Tongue (tissue), 2 donors: ENCODE data around the gene COL4A1. TPM values are rescaled to one million over a fixed set of nuclear protein-coding genes. Genes with fewer than 3 reads are reported as not detected.
A peak's percentile ranks its signal among the peaks of the same experiment; 100 is the strongest.

Experiments used
- DNase-seq: peaks from one replicate; pipeline ENCODE4 v3.0.0-alpha.2; 2015
- total RNA-seq: library from RNA; depleted of rRNA; stranded (reverse); fragments of >200 nt; gene quantifications from one replicate; pipeline ENCODE4 v1.2.3, GENCODE V29; 2014

COL4A1 gene
- total RNA-seq, 1 donor from 2014 or later = 1,052 TPM

DNA sequence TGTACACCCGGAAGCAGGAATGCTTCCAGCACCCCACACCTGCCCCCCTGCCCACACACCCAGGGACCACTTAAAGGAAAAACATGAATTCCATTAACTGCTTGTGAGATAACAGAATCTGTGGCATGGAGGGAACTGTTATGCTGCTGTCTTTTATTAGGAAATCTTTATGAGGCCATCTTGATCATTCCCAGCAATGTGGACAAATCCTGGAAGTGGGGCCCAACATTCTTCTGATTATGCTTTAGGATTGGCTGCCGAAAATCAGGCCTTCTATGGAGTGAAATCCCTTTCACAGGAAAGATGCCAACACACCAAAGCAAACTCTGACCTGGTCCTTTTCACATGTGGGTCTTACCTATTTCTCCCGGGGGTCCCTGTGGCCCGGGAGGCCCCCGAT lies 114.5 kb downstream of the COL4A1 start:
- DNase-seq = no peak

DNA sequence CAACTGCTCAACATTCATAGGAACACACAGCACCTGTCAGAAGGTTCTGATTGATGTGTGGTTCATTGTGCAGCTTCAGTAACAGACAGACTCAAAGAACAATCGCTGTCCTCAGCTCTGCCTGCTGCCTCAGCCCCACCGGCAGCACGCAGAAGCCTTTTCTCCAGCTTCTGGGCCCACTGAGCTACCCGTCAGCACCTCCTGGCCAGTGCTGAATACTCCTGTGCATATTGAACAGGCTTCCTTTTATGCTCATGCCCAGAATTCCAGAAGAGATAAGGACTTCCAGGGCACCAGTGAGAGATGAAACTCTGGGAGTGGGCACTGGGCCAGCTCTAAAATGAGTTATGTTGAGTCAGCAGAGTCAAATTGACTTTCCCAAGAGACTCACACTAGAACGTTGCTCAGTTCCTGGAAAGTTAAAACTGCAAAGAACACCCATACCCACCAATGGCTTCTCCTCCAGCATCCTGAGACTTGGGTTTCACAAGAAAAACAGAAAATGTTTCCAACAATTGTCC lies 119.3 kb downstream of the COL4A1 start:
- peak; percentile 55 for DNase-seq

DNA sequence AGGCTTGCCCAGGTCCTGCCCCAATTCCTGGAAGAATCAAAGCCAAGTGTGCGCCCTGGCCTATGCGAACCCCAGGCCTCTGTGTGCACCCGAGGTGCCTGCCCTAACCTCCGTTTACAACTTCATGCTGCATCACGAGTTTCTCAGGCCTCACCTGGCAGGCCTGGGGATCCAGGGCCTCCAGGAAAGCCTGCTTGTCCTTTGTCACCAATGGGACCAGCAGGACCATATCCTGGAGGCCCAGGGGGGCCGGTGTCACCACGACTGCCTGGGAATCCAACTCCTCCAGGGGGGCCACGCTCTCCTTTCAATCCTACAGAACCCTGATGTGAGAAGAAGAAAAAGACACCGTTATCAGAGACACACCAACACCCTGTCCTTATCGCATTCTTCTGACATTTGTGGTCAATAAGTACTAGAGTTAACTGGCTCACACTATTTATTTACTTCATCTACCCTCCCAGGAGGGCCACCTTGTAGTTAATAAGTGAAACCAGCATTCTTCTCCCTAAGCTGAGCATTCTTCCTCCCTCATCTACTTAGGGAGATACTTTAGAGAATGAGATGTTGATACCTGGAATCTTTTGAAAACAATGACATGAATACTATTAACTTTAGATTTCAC lies 120.6 kb downstream of the COL4A1 start:
- no peak for DNase-seq

DNA sequence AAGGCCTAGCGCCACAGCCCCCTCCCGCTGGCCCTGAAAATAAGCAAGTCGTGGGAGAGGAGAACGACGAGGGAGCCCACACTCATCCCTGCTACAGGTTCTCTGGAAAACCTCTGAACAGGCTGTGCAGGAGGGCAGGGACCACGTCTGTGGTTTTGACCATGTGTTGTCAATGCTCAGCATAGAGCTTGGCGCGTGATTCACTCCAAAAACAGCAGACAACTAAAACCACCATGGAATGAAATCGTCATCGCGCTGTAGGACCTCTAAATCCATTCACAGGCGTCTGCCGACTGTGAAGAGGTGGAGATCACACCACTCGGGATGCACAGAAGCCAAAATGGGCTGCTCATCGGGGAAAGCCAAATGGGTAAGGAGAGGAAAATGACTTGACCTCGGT lies 121.3 kb downstream of the COL4A1 start:
- DNase-seq = no peak

DNA sequence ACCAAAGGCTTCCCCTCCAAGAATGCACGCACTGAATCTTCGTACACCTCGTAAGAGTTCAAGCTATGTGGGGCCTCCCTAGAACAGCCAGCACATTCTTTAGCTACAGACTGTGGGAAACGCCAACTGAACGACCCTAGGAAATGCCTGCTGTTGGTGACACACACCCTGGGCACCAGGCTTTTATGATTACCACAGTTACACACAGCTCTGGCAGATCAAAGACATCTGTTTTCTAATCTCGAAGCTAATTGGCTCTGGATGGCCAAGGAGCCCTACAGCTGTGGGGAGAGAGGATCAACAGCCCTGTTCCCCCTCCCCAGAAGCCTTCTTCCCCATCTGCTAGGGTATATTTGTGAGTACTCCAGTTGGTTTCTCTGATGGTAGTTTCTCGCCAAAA lies 123.0 kb downstream of the COL4A1 start:
- peak; percentile 70 for DNase-seq

DNA sequence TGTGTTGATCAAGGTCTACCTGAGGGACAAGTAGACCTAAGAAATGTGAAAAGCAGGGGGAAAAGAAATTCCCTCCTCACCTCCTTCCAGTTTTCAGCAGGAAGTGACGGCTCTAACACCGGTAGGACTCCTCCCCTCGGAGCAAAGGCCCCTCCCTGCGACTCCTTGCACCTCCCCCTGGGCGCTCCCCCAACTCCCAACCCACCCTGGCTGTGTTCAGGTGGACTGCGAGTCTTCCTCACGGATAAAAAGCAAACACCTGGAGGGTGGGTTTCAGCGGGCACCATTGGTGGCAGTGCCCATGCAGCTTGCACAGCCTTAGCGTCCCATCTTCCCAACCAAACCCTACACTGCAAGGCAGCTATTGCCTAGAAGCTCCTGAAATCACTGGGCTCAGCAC lies 124.5 kb downstream of the COL4A1 start:
- no peak for DNase-seq

DNA sequence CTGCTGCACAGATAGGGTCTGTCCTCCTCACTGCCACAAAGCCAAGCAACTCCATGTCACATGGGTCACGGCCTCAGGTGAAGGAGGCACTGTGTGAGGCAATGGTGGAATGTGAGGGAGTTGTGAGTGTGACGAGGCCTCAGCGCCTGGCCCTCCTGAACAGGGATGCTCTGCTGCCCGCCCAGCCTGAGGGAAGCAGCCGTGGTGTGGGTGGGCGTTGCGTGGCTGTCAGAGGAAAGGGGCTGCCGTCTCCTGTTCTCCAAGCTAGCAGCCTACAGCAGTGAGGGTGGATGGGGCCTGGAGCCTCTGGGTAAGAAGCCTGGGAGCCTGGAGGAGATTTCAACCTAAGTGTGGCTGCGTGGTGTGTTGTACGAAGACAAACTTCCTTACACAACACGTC lies 125.0 kb downstream of the COL4A1 start:
- no peak for DNase-seq

DNA sequence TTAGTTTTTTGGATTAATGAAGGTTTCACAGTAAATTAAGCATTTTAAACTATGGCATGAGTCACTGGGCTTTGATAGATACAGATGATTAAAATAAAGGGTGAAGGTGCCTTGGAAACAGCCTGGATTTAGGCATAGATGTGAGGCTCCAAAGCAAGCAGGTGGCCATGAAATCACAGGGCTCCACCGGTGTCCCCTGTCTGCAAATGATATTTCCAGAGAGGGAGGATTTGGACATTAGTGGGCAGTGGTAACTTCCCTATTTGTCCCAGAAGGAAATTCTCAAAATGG lies 127.2 kb downstream of the COL4A1 start:
- no peak for DNase-seq

DNA sequence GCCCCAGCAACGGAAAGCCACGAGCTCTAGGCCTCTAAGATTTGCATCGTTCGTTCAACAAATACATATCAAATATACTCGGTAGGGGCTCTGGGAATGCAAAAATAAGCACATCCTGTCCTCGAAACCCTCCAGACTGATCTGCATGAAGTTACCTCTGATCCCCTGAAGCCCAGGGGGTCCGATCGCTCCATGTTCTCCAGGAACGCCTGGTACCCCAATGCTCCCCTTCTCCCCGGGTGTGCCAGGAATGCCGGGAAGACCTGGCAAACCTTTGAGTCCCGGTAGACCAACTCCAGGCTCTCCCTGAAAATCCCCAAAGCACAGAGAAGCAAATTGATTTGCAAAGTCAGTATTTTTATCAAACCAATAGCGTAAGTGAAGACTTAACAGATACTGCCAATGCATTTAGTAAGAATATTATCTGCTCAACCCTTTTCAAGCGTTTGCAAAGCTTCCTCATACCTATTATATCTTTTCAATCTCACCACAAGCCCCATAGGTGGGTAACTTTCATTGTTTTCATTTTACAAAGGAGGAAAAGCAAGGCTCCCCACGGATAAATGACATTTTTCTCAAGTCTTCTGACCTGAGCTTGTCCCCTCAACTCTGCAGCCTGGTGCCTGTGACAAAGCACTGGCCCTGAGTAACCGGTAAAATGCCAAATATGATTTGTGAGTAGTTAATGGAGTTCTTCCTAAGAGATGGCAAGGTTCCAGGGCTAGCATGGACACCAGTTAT lies 127.7 kb downstream of the COL4A1 start:
- DNase-seq = no peak

DNA sequence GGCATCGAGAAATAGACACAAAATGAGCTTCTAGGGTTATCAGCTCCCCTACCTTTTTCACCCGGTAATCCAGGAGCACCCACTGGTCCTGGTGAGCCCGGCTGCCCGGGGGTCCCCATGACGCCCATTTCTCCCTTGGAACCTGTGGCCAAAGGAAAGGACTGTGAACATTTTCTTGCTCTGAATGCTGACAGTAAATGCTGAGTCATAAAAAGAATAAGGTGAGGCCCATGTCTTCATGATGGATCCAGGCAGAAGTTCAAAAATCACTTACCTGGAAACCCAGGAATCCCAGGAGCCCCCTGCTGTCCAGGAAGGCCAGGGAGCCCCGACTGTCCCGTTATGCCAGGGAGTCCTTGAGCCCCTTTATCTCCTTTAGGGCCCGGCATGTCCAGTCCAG lies 129.2 kb downstream of the COL4A1 start:
- DNase-seq = no peak

DNA sequence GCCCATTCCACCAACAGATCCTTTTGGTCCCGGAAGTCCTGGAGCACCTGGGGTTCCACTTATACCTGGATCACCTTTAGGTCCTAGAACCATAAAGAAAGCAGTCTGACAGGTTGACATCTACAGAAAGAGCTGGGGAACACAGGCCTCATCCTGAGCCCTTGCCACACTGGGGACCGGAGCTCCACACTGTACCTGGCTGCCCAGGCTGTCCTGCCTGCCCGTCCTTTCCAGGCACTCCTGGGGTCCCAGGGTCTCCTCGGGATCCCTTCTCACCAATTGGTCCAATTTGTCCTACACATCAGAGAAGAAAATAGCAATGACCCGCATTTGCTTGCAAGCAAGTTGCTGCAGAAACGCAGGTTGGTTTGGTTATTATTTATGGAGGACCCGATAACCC lies 130.5 kb downstream of the COL4A1 start:
- no peak for DNase-seq

DNA sequence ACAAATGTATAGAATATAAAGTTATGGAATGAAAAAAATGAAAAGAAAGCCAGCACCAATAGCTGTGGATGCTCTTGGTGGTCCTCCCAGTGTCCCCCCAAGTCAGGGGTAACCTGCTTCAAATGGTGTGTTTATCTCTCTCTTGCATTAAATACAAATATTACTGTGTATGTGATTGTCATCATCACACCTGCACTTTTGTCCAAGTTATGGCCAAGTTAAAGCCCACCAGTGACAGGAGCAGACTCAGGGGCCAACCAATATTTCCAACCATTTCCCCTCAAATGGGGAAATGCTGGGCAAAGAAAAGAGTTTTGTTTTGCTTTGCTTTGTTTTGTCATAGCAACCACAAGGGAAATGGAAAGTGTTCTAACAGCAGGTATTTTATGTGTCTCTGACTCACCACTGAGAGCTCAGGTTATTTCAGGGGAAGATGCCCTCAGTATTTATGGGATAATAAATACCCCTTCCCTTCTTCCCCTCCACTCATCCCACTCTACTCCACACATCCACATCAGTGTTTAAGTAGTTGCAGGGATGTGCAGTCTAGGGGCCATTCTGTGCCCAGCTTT lies 133.6 kb downstream of the COL4A1 start:
- no peak for DNase-seq

DNA sequence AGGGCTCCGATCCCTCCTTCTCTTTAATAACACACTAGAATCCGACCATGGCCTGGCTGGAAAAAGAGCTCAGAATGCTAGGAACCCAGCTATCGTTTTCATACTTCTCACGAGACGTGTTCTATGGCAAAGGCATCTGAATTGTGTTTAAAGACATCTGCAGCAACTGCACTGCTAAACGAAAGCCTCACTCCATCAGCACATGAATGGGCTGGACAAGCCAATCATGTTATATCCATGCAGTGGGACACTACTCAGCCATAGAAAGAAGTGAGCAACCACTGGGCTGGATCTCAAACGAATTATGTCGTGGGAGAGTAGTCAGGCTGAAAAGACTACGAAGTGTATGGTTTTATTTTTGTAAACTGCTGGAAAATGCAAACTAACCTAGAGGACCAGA lies 136.1 kb downstream of the COL4A1 start:
- no peak for DNase-seq

DNA sequence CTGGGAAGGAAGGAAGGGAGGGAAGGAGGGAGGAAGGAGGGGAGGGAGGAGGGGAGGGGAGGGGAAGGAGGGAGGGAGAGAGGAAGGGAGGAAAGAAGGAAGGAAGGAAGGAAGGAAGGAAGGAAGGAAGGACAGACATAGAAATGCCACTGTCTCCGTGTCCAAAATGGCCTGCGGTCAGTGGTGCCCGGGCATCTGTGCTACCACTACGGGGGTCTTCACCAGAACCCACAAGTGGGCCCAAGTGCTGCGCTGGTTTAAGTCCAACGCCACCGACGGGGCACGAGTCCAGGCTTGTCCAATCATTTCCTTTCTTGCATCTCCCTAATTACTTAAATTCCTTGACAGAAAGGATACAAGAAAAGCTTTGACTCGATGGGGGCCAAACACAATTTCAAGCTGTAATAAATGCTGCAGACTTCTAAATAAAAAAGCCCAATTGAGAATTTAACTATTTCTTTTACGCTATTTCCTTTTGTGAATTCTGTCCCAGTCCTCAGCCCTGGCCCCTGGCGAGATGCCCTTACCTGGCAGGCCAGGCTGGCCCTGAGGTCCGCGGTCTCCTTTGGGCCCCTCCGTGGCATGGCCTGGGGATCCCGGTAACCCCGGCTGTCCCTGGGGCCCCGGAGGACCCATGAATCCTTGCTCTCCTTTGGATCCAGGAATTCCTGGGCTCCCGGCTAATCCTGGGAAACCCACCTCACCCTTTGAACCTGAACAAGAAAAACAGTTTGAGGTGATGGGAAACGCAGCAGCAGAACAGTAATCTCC lies 136.8 kb downstream of the COL4A1 start:
- no peak for DNase-seq

DNA sequence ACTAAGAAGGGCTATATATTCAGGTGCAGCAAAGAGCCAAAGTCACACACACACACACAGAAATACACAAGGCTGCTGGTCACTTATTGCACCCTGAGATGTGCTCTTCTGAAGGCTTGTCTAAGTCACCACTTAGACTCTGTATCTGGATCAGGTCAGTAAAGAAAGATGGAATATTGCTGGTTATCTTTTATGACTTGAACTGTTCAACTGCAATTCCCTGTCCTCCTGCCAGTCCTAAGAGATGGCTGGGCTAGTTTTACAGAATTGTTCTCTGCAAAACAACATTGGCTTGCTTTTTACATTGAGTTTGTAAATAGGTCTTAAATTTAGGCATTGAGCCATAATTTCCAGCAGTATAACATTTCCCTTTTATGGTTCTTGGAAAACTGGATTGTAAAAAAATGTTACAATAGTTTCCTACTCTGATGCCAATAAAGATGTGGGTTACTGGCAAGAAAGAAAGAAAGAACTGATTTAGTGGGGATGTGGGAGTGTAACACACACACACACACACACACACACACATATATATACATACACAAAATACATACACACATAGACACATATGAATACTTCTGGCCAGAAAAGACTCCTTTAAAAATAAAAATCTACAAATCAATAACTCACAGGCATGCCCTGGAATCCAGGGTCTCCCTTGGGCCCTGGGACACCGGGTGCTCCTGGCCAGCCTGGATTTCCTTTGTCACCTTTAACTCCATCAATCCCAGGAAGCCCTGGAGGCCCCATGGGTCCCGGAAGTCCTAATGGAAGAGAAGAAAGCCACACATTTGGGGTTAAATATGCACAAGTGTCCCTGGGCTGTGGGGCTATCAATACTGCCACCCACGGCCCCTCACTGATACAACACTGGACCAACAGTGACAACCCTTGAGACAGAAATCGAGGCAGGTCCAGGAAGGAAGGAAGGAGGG lies 137.7 kb downstream of the COL4A1 start:
- peak; percentile 30 for DNase-seq

DNA sequence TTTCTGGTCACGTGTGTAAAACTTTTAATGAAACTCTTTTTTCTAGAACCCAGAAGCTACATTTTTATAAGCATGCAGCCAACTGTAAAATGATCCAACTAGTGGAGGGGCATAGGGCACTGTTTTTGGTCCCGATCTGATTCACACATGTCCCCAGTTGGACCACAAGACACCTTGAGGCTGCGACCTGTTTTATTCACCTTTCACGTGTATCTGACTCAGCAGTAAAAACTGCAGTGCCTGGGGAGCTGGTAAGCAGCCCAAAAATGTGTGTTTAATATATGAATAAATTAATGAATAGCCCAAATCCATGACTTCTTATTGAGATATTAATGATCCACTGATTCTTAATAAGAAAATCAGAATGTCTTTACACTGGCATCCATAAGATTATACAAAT lies 140.4 kb downstream of the COL4A1 start:
- no peak for DNase-seq

DNA sequence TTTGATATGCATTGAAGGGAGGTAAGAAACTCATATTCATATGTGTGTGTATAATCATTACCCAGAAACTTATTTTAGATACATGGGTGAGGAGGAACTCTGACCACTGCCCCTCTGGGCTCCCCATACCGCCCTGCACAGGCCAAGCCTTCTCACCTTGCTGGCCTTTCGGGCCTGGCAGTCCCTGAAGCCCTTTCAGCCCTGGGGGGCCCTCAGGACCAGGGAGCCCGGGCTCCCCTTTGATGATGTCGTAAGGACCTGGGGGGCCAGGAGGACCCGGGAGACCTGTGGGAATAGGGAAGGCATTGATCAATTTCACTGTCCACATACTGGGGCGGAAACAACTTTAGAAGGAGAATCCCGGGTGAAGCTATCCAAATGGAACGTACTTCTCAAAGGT lies 142.3 kb downstream of the COL4A1 start:
- no peak for DNase-seq

DNA sequence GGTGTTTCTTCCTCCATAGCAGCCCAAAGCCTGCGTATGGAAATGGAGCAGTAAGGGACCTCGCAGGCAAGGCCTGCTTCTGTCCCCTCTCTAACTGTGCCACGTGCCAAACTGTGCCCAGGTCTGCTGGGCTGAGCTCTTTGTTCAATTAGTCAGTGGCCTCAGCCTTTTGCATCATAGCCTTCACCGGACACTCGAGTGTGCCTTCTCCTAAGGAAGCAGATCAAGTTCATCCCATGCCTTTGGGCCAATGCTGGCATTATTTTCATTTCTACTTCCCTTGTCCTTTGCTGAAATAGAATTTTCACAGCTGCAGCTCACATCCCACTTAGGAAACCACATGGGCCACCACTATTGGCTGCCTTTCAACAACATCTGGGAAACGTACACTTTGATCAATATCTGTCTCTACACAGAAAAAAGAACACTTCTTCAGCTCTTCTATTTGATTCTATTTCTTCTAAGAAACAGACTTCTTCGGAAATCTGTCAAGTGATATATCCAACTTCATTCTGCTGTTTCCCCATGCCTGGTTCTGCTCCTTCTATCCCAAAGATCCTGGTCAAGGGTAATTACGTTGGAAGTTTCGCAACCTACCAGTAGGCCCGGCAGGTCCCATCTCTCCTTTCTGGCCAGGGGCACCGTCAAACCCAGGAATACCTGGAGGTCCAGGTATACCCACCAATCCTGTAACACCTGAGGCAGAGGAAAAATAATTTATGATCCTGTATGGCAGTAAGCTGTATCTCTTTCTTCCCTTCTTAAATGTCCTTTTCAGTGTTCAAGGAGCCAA lies 143.9 kb downstream of the COL4A1 start:
- peak; percentile 63 for DNase-seq

DNA sequence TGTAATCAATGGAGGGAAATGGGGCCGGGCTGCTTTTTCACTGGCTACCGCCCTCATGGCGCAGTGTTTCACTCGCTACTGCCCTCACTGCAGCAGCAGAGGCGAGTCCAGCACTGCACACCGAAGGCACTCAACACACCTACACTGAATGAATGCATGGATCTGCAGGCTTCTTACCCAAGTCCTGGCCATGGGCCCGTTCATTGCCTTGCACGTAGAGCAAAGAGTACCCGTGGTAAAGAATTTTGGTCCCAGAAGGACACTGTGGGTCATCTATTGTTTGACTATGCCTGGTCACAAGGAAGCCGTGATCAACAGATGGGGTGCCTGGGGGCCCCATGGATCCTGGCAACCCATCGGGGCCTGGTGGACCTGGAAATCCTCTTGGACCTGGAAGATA lies 144.9 kb downstream of the COL4A1 start:
- DNase-seq = no peak

DNA sequence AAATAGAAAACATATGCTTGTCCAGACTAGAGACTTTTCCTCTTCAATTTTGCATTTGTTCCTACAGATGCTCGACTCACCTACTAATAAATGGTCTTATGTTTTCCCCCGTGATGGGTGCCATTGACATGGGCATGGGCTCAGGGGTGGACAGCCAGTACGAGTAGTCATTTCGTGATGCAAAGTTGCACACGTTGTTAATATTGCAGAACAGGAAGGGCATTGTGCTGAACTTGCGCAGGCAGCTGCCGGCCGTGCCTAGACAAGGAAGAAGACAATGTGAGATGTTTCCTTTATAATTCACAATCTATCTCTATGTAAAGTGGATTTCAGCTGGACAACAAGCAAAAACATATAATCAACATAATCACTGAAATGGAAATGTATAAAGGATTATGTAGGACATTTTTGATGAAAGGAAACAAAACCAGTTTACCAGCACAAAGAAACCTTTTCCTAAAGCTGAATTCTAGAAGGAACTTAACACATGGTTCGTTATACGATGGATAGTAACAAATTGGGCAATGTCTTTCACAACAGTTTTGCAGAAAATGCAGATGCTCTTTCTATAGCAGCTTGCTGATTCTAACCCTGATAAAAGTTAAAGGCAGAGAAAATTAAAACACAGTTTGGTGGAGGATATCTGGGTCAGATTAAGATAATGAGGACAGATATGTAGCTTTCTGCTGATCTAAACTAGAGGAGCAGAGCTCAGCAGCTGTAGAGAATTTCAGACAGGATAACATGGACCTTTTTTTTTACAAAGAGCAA lies 145.7 kb downstream of the COL4A1 start:
- DNase-seq = no peak
